H1 (cell line): ENCODE measurements around the gene SELENOO. TPM values are rescaled to one million over a fixed set of nuclear protein-coding genes. Genes with fewer than 3 reads are reported as not detected.

Source experiments
- CTCF ChIA-PET: fragments of 300-600 bp; sonication (Branson Sonifier 250); formaldehyde crosslinking; loops from one replicate; lab custom pipeline; 2021; ENCODE audit not compliant: partially characterized antibody; lab: Charles Lee
- POLR2A ChIA-PET: fragments of 300-600 bp; sonication (Branson Sonifier 250); formaldehyde crosslinking; loops from one replicate; lab custom pipeline; 2021; ENCODE audit warnings: inconsistent platforms; ENCODE audit not compliant: partially characterized antibody; lab: Charles Lee
- DNase-seq, 2 experiments: peaks; one replicate each; pipeline versions ENCODE4 v3.0.0 to v3.0.0-alpha.2; 2010 to 2022; ENCODE audit warnings: low spot score in 2 of 2, low read depth in 1 of 2, mixed read lengths in 1 of 2
- FAIRE-seq: peaks from 2 replicates; lab custom pipeline; 2011; peaks lifted over from hg19 to GRCh38; lab: Jason Lieb, UNC
- H2AFZ ChIP-seq: 2 replicates; pipeline ENCODE4 v1.8.1; 2012; ENCODE audit warnings: low read length, inconsistent platforms
- H2AK5ac ChIP-seq: 2 replicates; pipeline ENCODE4 v1.6.1; 2013; ENCODE audit warnings: low read depth, low read length
- H2BK120ac ChIP-seq: replicated peaks from 2 replicates; pipeline ENCODE3; 2013; ENCODE audit warnings: low read depth, low read length, inconsistent platforms
- H2BK12ac ChIP-seq: 2 replicates; pipeline ENCODE4 v1.6.1; 2013; ENCODE audit warnings: low read depth, low read length
- H2BK15ac ChIP-seq: 2 replicates; pipeline ENCODE4 v1.6.1; 2013; ENCODE audit warnings: low read length
- H2BK20ac ChIP-seq: 2 replicates; pipeline ENCODE4 v1.6.1; 2013; ENCODE audit warnings: low read length
- H2BK5ac ChIP-seq: 2 replicates; pipeline ENCODE4 v1.6.1; 2013; ENCODE audit warnings: low read depth, low read length
- H3K14ac ChIP-seq: 2 replicates; pipeline ENCODE4 v1.6.1; 2013; ENCODE audit warnings: inconsistent platforms; ENCODE audit not compliant: insufficient read length
- H3K18ac ChIP-seq: 2 replicates; pipeline ENCODE4 v1.6.1; 2013; ENCODE audit warnings: low read length; ENCODE audit errors: extremely low read depth
- H3K23ac ChIP-seq: 2 replicates; pipeline ENCODE4 v1.6.1; 2013; ENCODE audit warnings: inconsistent platforms; ENCODE audit not compliant: insufficient read length
- H3K23me2 ChIP-seq: 2 replicates; pipeline ENCODE4 v1.6.1; 2013; ENCODE audit warnings: low read depth, low read length
- H3K27ac ChIP-seq: 2 replicates; pipeline ENCODE4 v1.6.1; 2011; ENCODE audit warnings: low read depth, low read length, inconsistent platforms
- H3K27me3 ChIP-seq, 4 experiments: replicated peaks in 1 of 4; 1 replicate in 1 of 4; 2 replicates in 3 of 4; pipeline versions ENCODE4 v1.6.1 to v1.8.1; 2011 to 2013; ENCODE audit warnings: low read length in 3 of 4, mild to moderate bottlenecking in 3 of 4, inconsistent platforms in 2 of 4, mixed read lengths in 2 of 4, moderate library complexity in 1 of 4; ENCODE audit not compliant: control insufficient read depth in 3 of 4, insufficient read depth in 3 of 4; ENCODE audit errors: extremely low read depth in 1 of 4
- H3K36me3 ChIP-seq, 4 experiments: 2 replicates each; pipeline versions ENCODE4 v1.6.1 to v1.8.1; 2011 to 2013; ENCODE audit warnings: mild to moderate bottlenecking in 4 of 4, low read length in 3 of 4, moderate library complexity in 2 of 4, control low read depth in 1 of 4, inconsistent platforms in 1 of 4; ENCODE audit not compliant: insufficient read depth in 4 of 4, control insufficient read depth in 2 of 4
- H3K4ac ChIP-seq: replicated peaks from 2 replicates; pipeline ENCODE3; 2013; ENCODE audit warnings: low read length, low read depth, mixed read lengths, inconsistent platforms; ENCODE audit not compliant: insufficient read length
- H3K4me1 ChIP-seq, 4 experiments: replicated peaks in 1 of 4; 1 replicate in 1 of 4; 2 replicates in 3 of 4; pipeline versions ENCODE4 v1.6.1 to v1.8.1; 2011 to 2013; ENCODE audit warnings: low read length in 3 of 4, inconsistent platforms in 2 of 4, mixed read lengths in 1 of 4; ENCODE audit not compliant: insufficient read depth in 4 of 4, control insufficient read depth in 3 of 4
- H3K4me2 ChIP-seq, 2 experiments: 2 replicates each; pipeline versions ENCODE4 v1.6.1 to v1.8.1; 2011 to 2013; ENCODE audit warnings: low read depth in 2 of 2, low read length in 2 of 2, control low read depth in 1 of 2, inconsistent platforms in 1 of 2, mild to moderate bottlenecking in 1 of 2; ENCODE audit not compliant: insufficient read depth in 1 of 2
- H3K4me3 ChIP-seq, 4 experiments: fragments of 200-600, 300-600 bp in 1 of 4; sonication (generic), shearing (Covaris generic), sonication (Bioruptor Twin) in 1 of 4; 2 replicates each; pipeline versions ENCODE4 v1.5.1 to v1.8.1; 2011 to 2016; ENCODE audit warnings: low read length in 4 of 4, low read depth in 3 of 4, control low read depth in 2 of 4, inconsistent platforms in 2 of 4, mild to moderate bottlenecking in 2 of 4, mixed read lengths in 1 of 4, moderate library complexity in 1 of 4; ENCODE audit not compliant: insufficient read depth in 2 of 4; ENCODE audit errors: extremely low read depth in 1 of 4
- H3K56ac ChIP-seq: replicated peaks from 2 replicates; pipeline ENCODE3; 2013; ENCODE audit warnings: low read depth, mild to moderate bottlenecking, mixed read lengths, low read length, inconsistent platforms; ENCODE audit not compliant: insufficient read length
- H3K79me1 ChIP-seq: 2 replicates; pipeline ENCODE4 v1.6.1; 2013; ENCODE audit warnings: low read depth, low read length, control low read depth
- H3K79me2 ChIP-seq, 2 experiments: 2 replicates each; pipeline versions ENCODE4 v1.6.1 to v1.8.1; 2012 to 2013; ENCODE audit warnings: low read length in 2 of 2, mild to moderate bottlenecking in 2 of 2, inconsistent platforms in 1 of 2; ENCODE audit not compliant: insufficient read depth in 2 of 2, control insufficient read depth in 1 of 2
- H3K9ac ChIP-seq, 4 experiments: replicated peaks in 1 of 4; 1 replicate in 1 of 4; 2 replicates in 3 of 4; pipeline versions ENCODE4 v1.6.1 to v1.8.1; 2011 to 2013; ENCODE audit warnings: low read depth in 3 of 4, low read length in 3 of 4, control low read depth in 2 of 4, mild to moderate bottlenecking in 2 of 4, moderate library complexity in 2 of 4, inconsistent platforms in 1 of 4; ENCODE audit errors: extremely low read depth in 1 of 4
- H3K9me3 ChIP-seq, 2 experiments: 2 replicates each; pipeline versions ENCODE4 v1.6.1 to v1.8.1; 2012 to 2013; ENCODE audit warnings: mild to moderate bottlenecking in 2 of 2, moderate library complexity in 2 of 2, control low read depth in 1 of 2, inconsistent platforms in 1 of 2, low read depth in 1 of 2, low read length in 1 of 2, mixed read lengths in 1 of 2; ENCODE audit not compliant: insufficient read depth in 2 of 2
- H4K20me1 ChIP-seq, 2 experiments: replicated peaks in 1 of 2; 2 replicates each; pipeline versions ENCODE3 to v1.8.1; 2011 to 2013; ENCODE audit warnings: inconsistent platforms in 2 of 2, low read length in 2 of 2, mild to moderate bottlenecking in 1 of 2; ENCODE audit not compliant: insufficient read depth in 2 of 2, control insufficient read depth in 1 of 2
- H4K5ac ChIP-seq: 2 replicates; pipeline ENCODE4 v1.6.1; 2013; ENCODE audit warnings: low read length, low read depth, mixed read lengths, inconsistent platforms; ENCODE audit not compliant: insufficient read length
- H4K8ac ChIP-seq: 2 replicates; pipeline ENCODE4 v1.8.0; 2013; ENCODE audit warnings: mild to moderate bottlenecking, moderate library complexity, low read length, inconsistent platforms; ENCODE audit not compliant: insufficient read depth; ENCODE audit errors: extremely low read depth
- H4K91ac ChIP-seq: replicated peaks from 2 replicates; pipeline ENCODE3; 2013; ENCODE audit warnings: low read length, mixed read lengths, inconsistent platforms; ENCODE audit not compliant: insufficient read length
- FOSL1 ChIP-seq: IDR thresholded peaks from 2 replicates; pipeline ENCODE4 v1.6.1; 2011; ENCODE audit warnings: mild to moderate bottlenecking, low read depth, low read length, moderate library complexity; ENCODE audit not compliant: insufficient read depth
- HDAC2 ChIP-seq, 2 experiments: fragments of 300-600 bp in 1 of 2; sonication (generic) in 1 of 2; IDR thresholded peaks; 2 replicates each; pipeline ENCODE4 v1.6.1; 2011 to 2012; ENCODE audit warnings: low read depth in 2 of 2, low read length in 2 of 2, mild to moderate bottlenecking in 2 of 2, moderate library complexity in 2 of 2, borderline replicate concordance in 1 of 2, inconsistent platforms in 1 of 2
- MAFK ChIP-seq: IDR thresholded peaks from 2 replicates; pipeline ENCODE4 v1.6.1; 2012; ENCODE audit warnings: low read depth, mild to moderate bottlenecking, improper control_type of control experiment, low read length
- NANOG ChIP-seq: IDR thresholded peaks from 2 replicates; pipeline ENCODE4 v1.6.1; 2011; ENCODE audit warnings: low read length, low read depth, mild to moderate bottlenecking, inconsistent platforms; ENCODE audit not compliant: insufficient read depth, poor library complexity, severe bottlenecking
- RAD21 ChIP-seq, 2 experiments: IDR thresholded peaks in 1 of 2; conservative IDR thresholded peaks in 1 of 2; 2 replicates each; pipeline ENCODE4 v1.6.1; 2011; ENCODE audit warnings: low read depth in 2 of 2, low read length in 2 of 2, improper control_type of control experiment in 1 of 2, inconsistent platforms in 1 of 2, mild to moderate bottlenecking in 1 of 2, moderate library complexity in 1 of 2
- TCF12 ChIP-seq: IDR thresholded peaks from 2 replicates; pipeline ENCODE4 v1.6.1; 2011; ENCODE audit warnings: low read depth, mild to moderate bottlenecking, low read length
- TEAD4 ChIP-seq: IDR thresholded peaks from 2 replicates; pipeline ENCODE4 v1.6.1; 2012; ENCODE audit warnings: low read depth, low read length, inconsistent platforms, mixed read lengths
- USF2 ChIP-seq: IDR thresholded peaks from 2 replicates; pipeline ENCODE4 v1.6.1; 2011; ENCODE audit warnings: low read length, improper control_type of control experiment
- WGBS, 2 experiments: shearing (Covaris generic) in 1 of 2; methylation state at CpG; one replicate each; pipeline versions ENCODE4 v1.1.6 to v1.1.7; 2013 to 2015; ENCODE audit warnings: low lambda C conversion rate in 2 of 2, mixed read lengths in 2 of 2, inconsistent platforms in 1 of 2, low coverage in 1 of 2, missing lambda C conversion rate in 1 of 2; ENCODE audit not compliant: insufficient replicate concordance in 2 of 2, insufficient coverage in 1 of 2, insufficient read length in 1 of 2; ENCODE audit errors: extremely low coverage in 1 of 2, missing lambda C conversion rate in 1 of 2; 5-methylcytosine and 5-hydroxymethylcytosine counted together
- polyA plus RNA-seq, 7 experiments: library from polyadenylated mRNA; depleted of rRNA in 3 of 7; stranded (reverse) in 5 of 7; unstranded in 2 of 7; fragments of >200 nt in 5 of 7; fragments of 200-250 nt in 2 of 7; gene quantifications; 1 replicate in 5 of 7; 2 replicates in 1 of 7; 4 replicates in 1 of 7; pipeline versions ENCODE4 v1.2.1 to v1.2.3, GENCODE V29; 2011 to 2013; ENCODE audit warnings: missing spikeins in 2 of 7, mixed read lengths in 2 of 7
- total RNA-seq: library from RNA; stranded (reverse); fragmentation: NEBNext Ultra II Directional; extraction: Animal tissue kit (Norgen Biotek cat#: 25700); gene quantifications from 2 replicates; pipeline ENCODE4 v1.2.1, GENCODE V29; 2021

Gene SELENOO
- total and polyA plus RNA-seq, 2 of the 8 experiments (the other 6 are each of a cell fraction or from before 2014, with no cell fraction given): 18.6 to 25.1 TPM

- Histone ChIP-seq H2BK5ac (no peak overlapping the region), H3K56ac (no peak overlapping the region), H3K18ac (no peak overlapping the region), H3K4me3 (no peak overlapping the region), H3K27me3 (no peaks in the 10 kb centered on the region), H2BK15ac (no peak overlapping the region), H3K23ac (no peak overlapping the region), H3K27ac (no peak overlapping the region), H2AK5ac (no peak overlapping the region), H3K9ac (no peak overlapping the region), H3K4me2 (no peak overlapping the region), H4K20me1 (peaks cover 7 to 31% of the 10 kb centered on the region in 2 experiments), H4K8ac (no peak overlapping the region), H3K9me3 (no peaks in the 10 kb centered on the region; a peak in 1 of 4 replicates), H3K79me1 (peaks cover 2% of the 10 kb centered on the region; the same call in 1 of the 2 replicates), H4K91ac (no peak overlapping the region), H3K4me1 (peaks cover 0 to 11% (median 2%) of the 10 kb centered on the region in 4 experiments; a peak in 3 of 7 replicates), H2AFZ (no peak overlapping the region), H3K23me2 (no peaks in the 10 kb centered on the region), H4K5ac (no peak overlapping the region), H3K79me2 (no peaks in the 10 kb centered on the region), H3K14ac (no peak overlapping the region), H2BK12ac (no peak overlapping the region), H2BK120ac (no peak overlapping the region), H3K4ac (no peak overlapping the region), H2BK20ac (no peak overlapping the region), H3K36me3 (peaks cover 5 to 38% (median 24%) of the 10 kb centered on the region in 4 experiments)
- no peak for FAIRE-seq
- POLR2A ChIA-PET: interaction anchor here (0.7 to 1.0 kb wide), 3 partner anchors 10 to 224 kb away, joined by 3 to 4 read pairs (median 3); no protein-coding TSS in a partner anchor
- DNase-seq: peak in 1 of 2 experiments; percentile 45
- CTCF ChIA-PET: interaction anchor here (0.6 to 9.2 kb wide), 8 partner anchors 9 to 244 kb away, joined by 3 to 77 read pairs (median 4); no protein-coding TSS in a partner anchor
- 92% methylated on average over 19 of the region's 19 CpGs; no CpG with 5 or more reads in 1 of the 2 experiments for WGBS, 2 experiments
- TF ChIP-seq MAFK (no peak), FOSL1 (no peak), NANOG (no peak), HDAC2 (IDR thresholded peaks at IDR 0.05; ENCODE audit: borderline replicate concordance in 1 of 2, low read depth in 2 of 2, low read length in 2 of 2) (no peak), TEAD4 (no peak), TCF12 (no peak), USF2 (no peak), RAD21 (IDR thresholded peaks at IDR 0.05 in 1 of 2, conservative IDR thresholded peaks at IDR 0.05 in 1 of 2; ENCODE audit: low read depth in 2 of 2, low read length in 2 of 2) (peak; percentile 36 to 52)
Measured at GRCh38 chr22:50221410-50222300, 20.8 kb downstream of the SELENOO start.
